Activated CD4-positive, alpha-beta T cell treated with anti-CD3 and anti-CD28 coated beads, Interleukin-2, amount 50 U/mL, for 4 hours (primary cell): Measurements from ENCODE around the gene CEP72.
"Not testable (repeated sequence)": the region's sequence is repeated elsewhere in the genome, so short reads cannot be mapped to it uniquely, and the experiment has no call there.

Experiments
- DNase-seq, 2 experiments: peaks; one replicate each; pipeline ENCODE4 v3.0.0-alpha.2; 2020

Gene CEP72

GRCh38 chr5:673831-674629 is 61.9 kb downstream of the CEP72 start:
- no peak for DNase-seq

- no peak for DNase-seq
These were observed 62.5 kb downstream of the CEP72 start for GRCh38 chr5:674630-675011.

GRCh38 chr5:675111-675870 is 63.2 kb downstream of the CEP72 start:
- DNase-seq: no peak

- no peak for DNase-seq
These were observed 63.9 kb downstream of the CEP72 start for GRCh38 chr5:675871-676698.

- no peak for DNase-seq
These were observed 64.5 kb downstream of the CEP72 start for GRCh38 chr5:676699-677076.

- no peak for DNase-seq
These were observed 65.3 kb downstream of the CEP72 start for GRCh38 chr5:677131-678101.

GRCh38 chr5:678521-678920 is 66.4 kb downstream of the CEP72 start:
- DNase-seq: not testable (repeated sequence)

- DNase-seq: not testable (repeated sequence)
These were observed 67.2 kb downstream of the CEP72 start for GRCh38 chr5:679166-679895.

- not testable (repeated sequence) for DNase-seq
These were observed 68.1 kb downstream of the CEP72 start for GRCh38 chr5:680118-680795.

- DNase-seq: not testable (repeated sequence)
These were observed 68.7 kb downstream of the CEP72 start for GRCh38 chr5:680836-681235.

- DNase-seq: not testable (repeated sequence)
These were observed 69.4 kb downstream of the CEP72 start for GRCh38 chr5:681317-682191.

- not testable (repeated sequence) for DNase-seq
These were observed 70.1 kb downstream of the CEP72 start for GRCh38 chr5:682216-682615.

GRCh38 chr5:682651-683358 is 70.7 kb downstream of the CEP72 start:
- not testable (repeated sequence) for DNase-seq

GRCh38 chr5:683551-684481 is 71.7 kb downstream of the CEP72 start:
- DNase-seq: no peak

GRCh38 chr5:684751-685216 is 72.6 kb downstream of the CEP72 start:
- DNase-seq: no peak

GRCh38 chr5:685262-686171 is 73.4 kb downstream of the CEP72 start:
- no peak for DNase-seq

GRCh38 chr5:686172-686523 is 74.0 kb downstream of the CEP72 start:
- not testable (repeated sequence) for DNase-seq
